ENCODE results near the gene SLC44A4.

Gene SLC44A4

GRCh38 chr6:31878726-31879125 is at the start of gene SLC44A4:
Gene SLC44A4 (minus strand): TSS chr6:31878997. CDS start chr6:31878980, 17 bp downstream.
- H3K27me3 ChIP-seq (ENCODE audit: control insufficient read depth in 1 of 2, insufficient read depth in 2 of 2, low read length in 2 of 2) = no peaks in the 10 kb centered on the region
- peak within 1 kb of the TSS; percentile 51 to 88 for H3K4me3 ChIP-seq (ENCODE audit: low read depth in 1 of 2, low read length in 2 of 2)
- peak within 1 kb of the TSS; percentile 95 for H3K27ac ChIP-seq (ENCODE audit: low read depth, low read length)
- no peaks in the 10 kb centered on the region for H3K9me3 ChIP-seq (ENCODE audit: control insufficient read depth in 1 of 2, low read length in 2 of 2)
- H3K9ac ChIP-seq (ENCODE audit: low read depth in 1 of 2, low read length in 2 of 2) = peak within 1 kb of the TSS; percentile 88 to 98
- H3K4me1 ChIP-seq (ENCODE audit: control insufficient read depth in 1 of 2, insufficient read depth in 2 of 2, low read length in 2 of 2) = peaks cover 6 to 17% of the 10 kb centered on the region in 2 donors
- H3K36me3 ChIP-seq (ENCODE audit: control insufficient read depth in 1 of 2, insufficient read depth in 2 of 2, low read length in 2 of 2) = peaks cover 50 to 57% of the 10 kb centered on the region in 2 donors

GRCh38 chr6:31928672-31928939 is 49.8 kb upstream of the SLC44A4 start:
- Histone ChIP-seq H3K27me3 (ENCODE audit: control insufficient read depth in 1 of 2, insufficient read depth in 2 of 2, low read length in 2 of 2) (no peaks in the 10 kb centered on the region), H3K9me3 (ENCODE audit: control insufficient read depth in 1 of 2, low read length in 2 of 2) (no peaks in the 10 kb centered on the region), H3K4me1 (ENCODE audit: control insufficient read depth in 1 of 2, insufficient read depth in 2 of 2, low read length in 2 of 2) (peaks cover 19 to 20% of the 10 kb centered on the region in 2 donors), H3K9ac (ENCODE audit: low read depth in 1 of 2, low read length in 2 of 2) (peak overlapping the region in 1 of 2 donors; percentile 66), H3K36me3 (ENCODE audit: control insufficient read depth in 1 of 2, insufficient read depth in 2 of 2, low read length in 2 of 2) (no peaks in the 10 kb centered on the region), H3K27ac (ENCODE audit: low read depth, low read length) (no peak overlapping the region), H3K4me3 (ENCODE audit: low read depth in 1 of 2, low read length in 2 of 2) (peak overlapping the region; percentile 69 to 70)

GRCh38 chr6:31927863-31928671 is 49.3 kb upstream of the SLC44A4 start:
- Histone ChIP-seq H3K4me1 (ENCODE audit: control insufficient read depth in 1 of 2, insufficient read depth in 2 of 2, low read length in 2 of 2) (peaks cover 19 to 20% of the 10 kb centered on the region in 2 donors), H3K36me3 (ENCODE audit: control insufficient read depth in 1 of 2, insufficient read depth in 2 of 2, low read length in 2 of 2) (no peaks in the 10 kb centered on the region), H3K9ac (ENCODE audit: low read depth in 1 of 2, low read length in 2 of 2) (peak overlapping the region; percentile 66 to 68), H3K9me3 (ENCODE audit: control insufficient read depth in 1 of 2, low read length in 2 of 2) (no peaks in the 10 kb centered on the region), H3K27ac (ENCODE audit: low read depth, low read length) (no peak overlapping the region), H3K4me3 (ENCODE audit: low read depth in 1 of 2, low read length in 2 of 2) (peak overlapping the region; percentile 69 to 70), H3K27me3 (ENCODE audit: control insufficient read depth in 1 of 2, insufficient read depth in 2 of 2, low read length in 2 of 2) (no peaks in the 10 kb centered on the region)

GRCh38 chr6:31927242-31927862 is 48.6 kb upstream of the SLC44A4 start, which contains the start of gene C2:
Gene C2 (plus strand): TSS chr6:31927717. CDS start chr6:31927753, 36 bp downstream.
- Histone ChIP-seq H3K9ac (ENCODE audit: low read depth in 1 of 2, low read length in 2 of 2) (peak within 1 kb of the TSS; percentile 66 to 68), H3K9me3 (ENCODE audit: control insufficient read depth in 1 of 2, low read length in 2 of 2) (no peaks in the 10 kb centered on the region), H3K4me3 (ENCODE audit: low read depth in 1 of 2, low read length in 2 of 2) (peak within 1 kb of the TSS; percentile 69 to 70), H3K36me3 (ENCODE audit: control insufficient read depth in 1 of 2, insufficient read depth in 2 of 2, low read length in 2 of 2) (no peaks in the 10 kb centered on the region), H3K27me3 (ENCODE audit: control insufficient read depth in 1 of 2, insufficient read depth in 2 of 2, low read length in 2 of 2) (no peaks in the 10 kb centered on the region), H3K4me1 (ENCODE audit: control insufficient read depth in 1 of 2, insufficient read depth in 2 of 2, low read length in 2 of 2) (peaks cover 19 to 20% of the 10 kb centered on the region in 2 donors), H3K27ac (ENCODE audit: low read depth, low read length) (no peak within 1 kb of the TSS)

GRCh38 chr6:31922942-31923341 is 44.1 kb upstream of the SLC44A4 start:
- H3K27ac ChIP-seq (ENCODE audit: low read depth, low read length) = no peak overlapping the region
- no peaks in the 10 kb centered on the region for H3K36me3 ChIP-seq (ENCODE audit: control insufficient read depth in 1 of 2, insufficient read depth in 2 of 2, low read length in 2 of 2)
- H3K9me3 ChIP-seq (ENCODE audit: control insufficient read depth in 1 of 2, low read length in 2 of 2) = no peaks in the 10 kb centered on the region
- H3K27me3 ChIP-seq (ENCODE audit: control insufficient read depth in 1 of 2, insufficient read depth in 2 of 2, low read length in 2 of 2) = no peaks in the 10 kb centered on the region
- no peak overlapping the region for H3K4me3 ChIP-seq (ENCODE audit: low read depth in 1 of 2, low read length in 2 of 2)
- no peak overlapping the region for H3K9ac ChIP-seq (ENCODE audit: low read depth in 1 of 2, low read length in 2 of 2)
- peaks cover 7 to 10% of the 10 kb centered on the region in 2 donors for H3K4me1 ChIP-seq (ENCODE audit: control insufficient read depth in 1 of 2, insufficient read depth in 2 of 2, low read length in 2 of 2)

GRCh38 chr6:31920811-31921210 is 42.0 kb upstream of the SLC44A4 start:
- H3K4me1 ChIP-seq (ENCODE audit: control insufficient read depth in 1 of 2, insufficient read depth in 2 of 2, low read length in 2 of 2) = no peaks in the 10 kb centered on the region
- H3K36me3 ChIP-seq (ENCODE audit: control insufficient read depth in 1 of 2, insufficient read depth in 2 of 2, low read length in 2 of 2) = no peaks in the 10 kb centered on the region
- no peaks in the 10 kb centered on the region for H3K27me3 ChIP-seq (ENCODE audit: control insufficient read depth in 1 of 2, insufficient read depth in 2 of 2, low read length in 2 of 2)
- H3K27ac ChIP-seq (ENCODE audit: low read depth, low read length) = no peak overlapping the region
- no peak overlapping the region for H3K4me3 ChIP-seq (ENCODE audit: low read depth in 1 of 2, low read length in 2 of 2)
- H3K9ac ChIP-seq (ENCODE audit: low read depth in 1 of 2, low read length in 2 of 2) = no peak overlapping the region
- no peaks in the 10 kb centered on the region for H3K9me3 ChIP-seq (ENCODE audit: control insufficient read depth in 1 of 2, low read length in 2 of 2)

- Histone ChIP-seq H3K4me1 (ENCODE audit: control insufficient read depth in 1 of 2, insufficient read depth in 2 of 2, low read length in 2 of 2) (no peaks in the 10 kb centered on the region), H3K36me3 (ENCODE audit: control insufficient read depth in 1 of 2, insufficient read depth in 2 of 2, low read length in 2 of 2) (no peaks in the 10 kb centered on the region), H3K27ac (ENCODE audit: low read depth, low read length) (no peak overlapping the region), H3K9me3 (ENCODE audit: control insufficient read depth in 1 of 2, low read length in 2 of 2) (no peaks in the 10 kb centered on the region), H3K9ac (ENCODE audit: low read depth in 1 of 2, low read length in 2 of 2) (no peak overlapping the region), H3K27me3 (ENCODE audit: control insufficient read depth in 1 of 2, insufficient read depth in 2 of 2, low read length in 2 of 2) (no peaks in the 10 kb centered on the region), H3K4me3 (ENCODE audit: low read depth in 1 of 2, low read length in 2 of 2) (no peak overlapping the region)
Observed at GRCh38 chr6:31919624-31920303, 41.0 kb upstream of the SLC44A4 start.

- Histone ChIP-seq H3K9ac (ENCODE audit: low read depth in 1 of 2, low read length in 2 of 2) (no peak overlapping the region), H3K36me3 (ENCODE audit: control insufficient read depth in 1 of 2, insufficient read depth in 2 of 2, low read length in 2 of 2) (no peaks in the 10 kb centered on the region), H3K4me3 (ENCODE audit: low read depth in 1 of 2, low read length in 2 of 2) (no peak overlapping the region), H3K9me3 (ENCODE audit: control insufficient read depth in 1 of 2, low read length in 2 of 2) (no peaks in the 10 kb centered on the region), H3K27me3 (ENCODE audit: control insufficient read depth in 1 of 2, insufficient read depth in 2 of 2, low read length in 2 of 2) (no peaks in the 10 kb centered on the region), H3K27ac (ENCODE audit: low read depth, low read length) (no peak overlapping the region), H3K4me1 (ENCODE audit: control insufficient read depth in 1 of 2, insufficient read depth in 2 of 2, low read length in 2 of 2) (no peaks in the 10 kb centered on the region)
Observed at GRCh38 chr6:31918069-31918720, 39.4 kb upstream of the SLC44A4 start.

- H3K27me3 ChIP-seq (ENCODE audit: control insufficient read depth in 1 of 2, insufficient read depth in 2 of 2, low read length in 2 of 2) = no peaks in the 10 kb centered on the region
- H3K9me3 ChIP-seq (ENCODE audit: control insufficient read depth in 1 of 2, low read length in 2 of 2) = no peaks in the 10 kb centered on the region
- no peaks in the 10 kb centered on the region for H3K36me3 ChIP-seq (ENCODE audit: control insufficient read depth in 1 of 2, insufficient read depth in 2 of 2, low read length in 2 of 2)
- no peak overlapping the region for H3K9ac ChIP-seq (ENCODE audit: low read depth in 1 of 2, low read length in 2 of 2)
- no peak overlapping the region for H3K4me3 ChIP-seq (ENCODE audit: low read depth in 1 of 2, low read length in 2 of 2)
- H3K27ac ChIP-seq (ENCODE audit: low read depth, low read length) = no peak overlapping the region
- no peaks in the 10 kb centered on the region for H3K4me1 ChIP-seq (ENCODE audit: control insufficient read depth in 1 of 2, insufficient read depth in 2 of 2, low read length in 2 of 2)
Observed at GRCh38 chr6:31915756-31916155, 37.0 kb upstream of the SLC44A4 start.

- Histone ChIP-seq H3K9ac (ENCODE audit: low read depth in 1 of 2, low read length in 2 of 2) (no peak overlapping the region), H3K4me3 (ENCODE audit: low read depth in 1 of 2, low read length in 2 of 2) (no peak overlapping the region), H3K27me3 (ENCODE audit: control insufficient read depth in 1 of 2, insufficient read depth in 2 of 2, low read length in 2 of 2) (no peaks in the 10 kb centered on the region), H3K36me3 (ENCODE audit: control insufficient read depth in 1 of 2, insufficient read depth in 2 of 2, low read length in 2 of 2) (no peaks in the 10 kb centered on the region), H3K4me1 (ENCODE audit: control insufficient read depth in 1 of 2, insufficient read depth in 2 of 2, low read length in 2 of 2) (no peaks in the 10 kb centered on the region), H3K9me3 (ENCODE audit: control insufficient read depth in 1 of 2, low read length in 2 of 2) (no peaks in the 10 kb centered on the region), H3K27ac (ENCODE audit: low read depth, low read length) (no peak overlapping the region)
Observed at GRCh38 chr6:31915351-31915750, 36.6 kb upstream of the SLC44A4 start.
